HepG2 (cell line): ENCODE results near the gene AQP7. TPM values are rescaled to one million over a fixed set of nuclear protein-coding genes. Genes with fewer than 3 reads are reported as not detected.

Experiments used
- ARNTL ChIP-seq: sonication (generic); formaldehyde crosslinking; IDR thresholded peaks from 2 replicates; pipeline ENCODE4 v1.4.0; 2020; ENCODE audit warnings: mild to moderate bottlenecking, missing genetic modification reagents
- FOXO1 ChIP-seq: sonication (generic); formaldehyde crosslinking; IDR thresholded peaks from 2 replicates; pipeline ENCODE4 v1.4.0; 2020; ENCODE audit warnings: missing genetic modification reagents
- KDM6A ChIP-seq: IDR thresholded peaks from 2 replicates; pipeline ENCODE4 v1.6.1; 2016; ENCODE audit warnings: low read depth
- NFE2 ChIP-seq: sonication (generic); formaldehyde crosslinking; IDR thresholded peaks from 2 replicates; pipeline ENCODE4 v1.4.0; 2020; ENCODE audit warnings: missing genetic modification reagents
- TOE1 ChIP-seq: sonication (generic); formaldehyde crosslinking; IDR thresholded peaks from 2 replicates; pipeline ENCODE4 v1.4.0; 2020; ENCODE audit warnings: mild to moderate bottlenecking, missing genetic modification reagents
- ZSCAN29 ChIP-seq: sonication (generic); formaldehyde crosslinking; conservative IDR thresholded peaks from 2 replicates; pipeline ENCODE4 v1.4.0; 2020; ENCODE audit warnings: mild to moderate bottlenecking, missing genetic modification reagents
- ZSCAN31 ChIP-seq: sonication (generic); formaldehyde crosslinking; IDR thresholded peaks from 2 replicates; pipeline ENCODE4 v1.5.0; 2020; ENCODE audit warnings: low read depth, mild to moderate bottlenecking, missing genetic modification reagents
- polyA plus RNA-seq, 8 experiments: library from polyadenylated mRNA; depleted of rRNA in 3 of 8; stranded (reverse) in 7 of 8; unstranded in 1 of 8; fragments of >200 nt; fragmentation: Illumina TruSeq in 4 of 8; extraction: Trizol in 4 of 8; gene quantifications; 2 replicates each; pipeline versions ENCODE4 v1.2.1 to v1.2.3, GENCODE V29; 2011 to 2016; ENCODE audit warnings: low read depth in 4 of 8, missing spikeins in 1 of 8, mixed read lengths in 1 of 8; ENCODE audit not compliant: insufficient read depth in 1 of 8
- total RNA-seq, 5 experiments: library from RNA; depleted of rRNA; stranded (reverse); fragments of >200 nt; fragmentation: Illumina TruSeq; extraction: Trizol; gene quantifications; 2 replicates each; pipeline ENCODE4 v1.2.3, GENCODE V29; 2016; ENCODE audit warnings: low read depth in 1 of 5
- TF ChIP-seq, protein P1 (sequence below): IDR thresholded peaks from 2 replicates; pipeline ENCODE4 v1.6.1; 2016; ENCODE audit warnings: control low read depth
- TF ChIP-seq, protein P2 (sequence below), 2 experiments: sonication (generic) in 1 of 2; formaldehyde crosslinking in 1 of 2; IDR thresholded peaks; 2 replicates each; pipeline versions ENCODE4 v1.4.0 to v1.6.1; 2016 to 2020; ENCODE audit warnings: borderline replicate concordance in 1 of 2, low read depth in 1 of 2, mild to moderate bottlenecking in 1 of 2, missing genetic modification reagents in 1 of 2
- TF ChIP-seq, protein P3 (sequence below): sonication (generic); formaldehyde crosslinking; IDR thresholded peaks from 2 replicates; pipeline ENCODE4 v1.5.1; 2020; ENCODE audit warnings: missing genetic modification reagents, mild to moderate bottlenecking, borderline replicate concordance
- TF ChIP-seq, protein P4 (sequence below): sonication (generic); formaldehyde crosslinking; IDR thresholded peaks from 2 replicates; pipeline ENCODE4 v1.4.0; 2020; ENCODE audit warnings: missing genetic modification reagents
- TF ChIP-seq, protein P5 (sequence below): sonication (generic); formaldehyde crosslinking; IDR thresholded peaks from 2 replicates; pipeline ENCODE4 v1.8.1; 2023; ENCODE audit warnings: mild to moderate bottlenecking, inconsistent platforms, moderate library complexity, missing genetic modification reagents, borderline replicate concordance
- TF ChIP-seq, protein P6 (sequence below): sonication (generic); formaldehyde crosslinking; IDR thresholded peaks from 2 replicates; pipeline ENCODE4 v1.5.0; 2020; ENCODE audit warnings: missing genetic modification reagents, mild to moderate bottlenecking, borderline replicate concordance

Gene AQP7
- total and polyA plus RNA-seq, 2 of the 13 experiments (the other 11 are each of a cell fraction or from before 2014, with no cell fraction given), result 1.9 to 2.1 TPM

DNA sequence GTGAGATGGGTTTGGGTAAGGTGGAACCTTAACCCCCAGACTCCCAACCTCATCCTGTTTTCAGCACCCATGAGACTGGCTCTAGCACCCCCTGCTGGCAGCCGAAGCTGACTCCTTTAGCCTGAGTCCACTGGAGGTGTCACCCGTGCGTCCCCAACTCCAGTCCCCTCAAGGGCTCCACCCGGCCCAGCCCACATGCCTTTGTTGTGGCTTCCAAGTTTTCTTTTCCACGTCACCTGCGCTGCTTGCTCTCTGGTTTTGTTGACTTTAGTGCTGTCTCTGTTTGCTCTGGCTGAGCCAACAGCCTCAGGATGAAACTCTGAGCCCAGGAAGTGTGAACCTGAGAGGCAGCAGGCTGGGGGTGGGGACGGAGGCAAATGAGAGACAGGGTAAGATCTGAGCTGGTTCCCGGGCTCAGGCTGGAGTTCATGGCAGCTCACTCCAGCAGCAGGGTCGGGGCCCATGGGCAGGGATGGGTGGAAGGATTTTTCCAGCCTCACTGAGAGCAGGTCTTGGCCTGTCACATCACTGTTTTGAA lies 13.2 kb upstream of the AQP7 start (continued):
- TF ChIP-seq ARNTL (CRISPR knock-in tag) (peak; percentile 96), ZSCAN29 (CRISPR knock-in tag) (peak; percentile 94; the same call in 1 of the 2 replicates), NFE2 (no peak), ZSCAN31 (CRISPR knock-in tag) (peak; percentile 97), TOE1 (0 out of 2 replicates have a peak, but pooled peaks have one; percentile 80), FOXO1 (CRISPR knock-in tag) (peak; percentile 95), KDM6A (peak; percentile 99)
- TF ChIP-seq, protein P1, sequence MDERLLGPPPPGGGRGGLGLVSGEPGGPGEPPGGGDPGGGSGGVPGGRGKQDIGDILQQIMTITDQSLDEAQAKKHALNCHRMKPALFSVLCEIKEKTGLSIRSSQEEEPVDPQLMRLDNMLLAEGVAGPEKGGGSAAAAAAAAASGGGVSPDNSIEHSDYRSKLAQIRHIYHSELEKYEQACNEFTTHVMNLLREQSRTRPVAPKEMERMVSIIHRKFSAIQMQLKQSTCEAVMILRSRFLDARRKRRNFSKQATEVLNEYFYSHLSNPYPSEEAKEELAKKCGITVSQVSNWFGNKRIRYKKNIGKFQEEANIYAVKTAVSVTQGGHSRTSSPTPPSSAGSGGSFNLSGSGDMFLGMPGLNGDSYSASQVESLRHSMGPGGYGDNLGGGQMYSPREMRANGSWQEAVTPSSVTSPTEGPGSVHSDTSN (CRISPR knock-in tag), result peak; percentile 73
- TF ChIP-seq, protein P2, sequence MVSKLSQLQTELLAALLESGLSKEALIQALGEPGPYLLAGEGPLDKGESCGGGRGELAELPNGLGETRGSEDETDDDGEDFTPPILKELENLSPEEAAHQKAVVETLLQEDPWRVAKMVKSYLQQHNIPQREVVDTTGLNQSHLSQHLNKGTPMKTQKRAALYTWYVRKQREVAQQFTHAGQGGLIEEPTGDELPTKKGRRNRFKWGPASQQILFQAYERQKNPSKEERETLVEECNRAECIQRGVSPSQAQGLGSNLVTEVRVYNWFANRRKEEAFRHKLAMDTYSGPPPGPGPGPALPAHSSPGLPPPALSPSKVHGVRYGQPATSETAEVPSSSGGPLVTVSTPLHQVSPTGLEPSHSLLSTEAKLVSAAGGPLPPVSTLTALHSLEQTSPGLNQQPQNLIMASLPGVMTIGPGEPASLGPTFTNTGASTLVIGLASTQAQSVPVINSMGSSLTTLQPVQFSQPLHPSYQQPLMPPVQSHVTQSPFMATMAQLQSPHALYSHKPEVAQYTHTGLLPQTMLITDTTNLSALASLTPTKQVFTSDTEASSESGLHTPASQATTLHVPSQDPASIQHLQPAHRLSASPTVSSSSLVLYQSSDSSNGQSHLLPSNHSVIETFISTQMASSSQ (IDR thresholded peaks at IDR 0.05; ENCODE audit: low read depth), result peak; percentile 87
- TF ChIP-seq, protein P2 (CRISPR knock-in tag; IDR thresholded peaks at IDR 0.05; ENCODE audit: borderline replicate concordance), result peak; percentile 94
- TF ChIP-seq, protein P3, sequence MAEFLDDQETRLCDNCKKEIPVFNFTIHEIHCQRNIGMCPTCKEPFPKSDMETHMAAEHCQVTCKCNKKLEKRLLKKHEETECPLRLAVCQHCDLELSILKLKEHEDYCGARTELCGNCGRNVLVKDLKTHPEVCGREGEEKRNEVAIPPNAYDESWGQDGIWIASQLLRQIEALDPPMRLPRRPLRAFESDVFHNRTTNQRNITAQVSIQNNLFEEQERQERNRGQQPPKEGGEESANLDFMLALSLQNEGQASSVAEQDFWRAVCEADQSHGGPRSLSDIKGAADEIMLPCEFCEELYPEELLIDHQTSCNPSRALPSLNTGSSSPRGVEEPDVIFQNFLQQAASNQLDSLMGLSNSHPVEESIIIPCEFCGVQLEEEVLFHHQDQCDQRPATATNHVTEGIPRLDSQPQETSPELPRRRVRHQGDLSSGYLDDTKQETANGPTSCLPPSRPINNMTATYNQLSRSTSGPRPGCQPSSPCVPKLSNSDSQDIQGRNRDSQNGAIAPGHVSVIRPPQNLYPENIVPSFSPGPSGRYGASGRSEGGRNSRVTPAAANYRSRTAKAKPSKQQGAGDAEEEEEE (CRISPR knock-in tag), result peak; percentile 33; the same call in 1 of the 2 replicates
- TF ChIP-seq, protein P4, sequence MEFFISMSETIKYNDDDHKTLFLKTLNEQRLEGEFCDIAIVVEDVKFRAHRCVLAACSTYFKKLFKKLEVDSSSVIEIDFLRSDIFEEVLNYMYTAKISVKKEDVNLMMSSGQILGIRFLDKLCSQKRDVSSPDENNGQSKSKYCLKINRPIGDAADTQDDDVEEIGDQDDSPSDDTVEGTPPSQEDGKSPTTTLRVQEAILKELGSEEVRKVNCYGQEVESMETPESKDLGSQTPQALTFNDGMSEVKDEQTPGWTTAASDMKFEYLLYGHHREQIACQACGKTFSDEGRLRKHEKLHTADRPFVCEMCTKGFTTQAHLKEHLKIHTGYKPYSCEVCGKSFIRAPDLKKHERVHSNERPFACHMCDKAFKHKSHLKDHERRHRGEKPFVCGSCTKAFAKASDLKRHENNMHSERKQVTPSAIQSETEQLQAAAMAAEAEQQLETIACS (CRISPR knock-in tag), result no peak
- TF ChIP-seq, protein P5, sequence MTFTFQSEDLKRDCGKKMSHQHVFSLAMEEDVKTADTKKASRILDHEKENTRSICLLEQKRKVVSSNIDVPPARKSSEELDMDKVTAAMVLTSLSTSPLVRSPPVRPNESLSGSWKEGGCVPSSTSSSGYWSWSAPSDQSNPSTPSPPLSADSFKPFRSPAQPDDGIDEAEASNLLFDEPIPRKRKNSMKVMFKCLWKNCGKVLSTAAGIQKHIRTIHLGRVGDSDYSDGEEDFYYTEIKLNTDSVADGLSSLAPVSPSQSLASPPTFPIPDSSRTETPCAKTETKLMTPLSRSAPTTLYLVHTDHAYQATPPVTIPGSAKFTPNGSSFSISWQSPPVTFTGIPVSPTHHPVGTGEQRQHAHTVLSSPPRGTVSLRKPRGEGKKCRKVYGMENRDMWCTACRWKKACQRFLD (CRISPR knock-in tag), result peak; percentile 45; the same call in 1 of the 2 replicates
- TF ChIP-seq, protein P6, sequence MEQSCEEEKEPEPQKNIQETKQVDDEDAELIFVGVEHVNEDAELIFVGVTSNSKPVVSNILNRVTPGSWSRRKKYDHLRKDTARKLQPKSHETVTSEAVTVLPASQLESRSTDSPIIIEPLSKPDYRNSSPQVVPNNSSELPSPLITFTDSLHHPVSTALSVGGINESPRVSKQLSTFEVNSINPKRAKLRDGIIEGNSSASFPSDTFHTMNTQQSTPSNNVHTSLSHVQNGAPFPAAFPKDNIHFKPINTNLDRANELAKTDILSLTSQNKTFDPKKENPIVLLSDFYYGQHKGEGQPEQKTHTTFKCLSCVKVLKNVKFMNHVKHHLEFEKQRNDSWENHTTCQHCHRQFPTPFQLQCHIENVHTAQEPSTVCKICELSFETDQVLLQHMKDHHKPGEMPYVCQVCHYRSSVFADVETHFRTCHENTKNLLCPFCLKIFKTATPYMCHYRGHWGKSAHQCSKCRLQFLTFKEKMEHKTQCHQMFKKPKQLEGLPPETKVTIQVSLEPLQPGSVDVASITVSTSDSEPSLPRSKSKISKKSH (CRISPR knock-in tag), result peak; percentile 85
